Activated naive CD4-positive, alpha-beta T cell (primary cell): ENCODE measurements around the gene CAMSAP2.

ENCODE experiments used
- DNase-seq, 4 experiments: peaks; one replicate each; lab custom pipeline; 2025; lab: John Stamatoyannopoulos, UW

CAMSAP2 gene

GRCh38 chr1:200899954-200900867 lies 161.5 kb downstream of the CAMSAP2 start:
- no peak for DNase-seq

GRCh38 chr1:200900877-200901276 lies 162.2 kb downstream of the CAMSAP2 start:
- DNase-seq = no peak

- no peak for DNase-seq
Measured at GRCh38 chr1:200901350-200901749, 162.7 kb downstream of the CAMSAP2 start.

- DNase-seq = no peak
Measured at GRCh38 chr1:200901796-200902444, 163.2 kb downstream of the CAMSAP2 start.

DNA sequence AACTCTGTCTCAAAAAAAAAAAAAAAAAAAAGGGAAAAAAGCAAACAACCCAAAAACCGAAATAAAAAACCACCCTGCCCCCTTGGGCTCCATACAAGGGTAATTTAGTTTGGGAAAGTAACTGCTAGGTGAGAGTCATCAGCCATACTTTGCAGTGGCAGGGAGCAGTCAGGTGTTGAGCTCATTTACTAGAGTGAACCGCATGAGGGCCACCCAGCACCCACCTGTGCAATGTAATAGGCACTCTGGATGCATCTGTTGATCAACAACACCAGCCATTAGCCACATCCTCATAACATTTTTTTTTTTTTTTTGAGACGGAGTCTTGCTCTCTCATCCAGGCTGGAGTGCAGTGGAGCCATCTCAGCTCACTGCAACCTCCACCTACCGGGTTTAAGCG lies 165.1 kb downstream of the CAMSAP2 start:
- DNase-seq = no peak

GRCh38 chr1:200904772-200905171 lies 166.1 kb downstream of the CAMSAP2 start:
- no peak for DNase-seq

GRCh38 chr1:200905411-200906052 lies 166.8 kb downstream of the CAMSAP2 start:
- DNase-seq = no peak

GRCh38 chr1:200906491-200906890 lies 167.8 kb downstream of the CAMSAP2 start:
- DNase-seq = no peak

DNA sequence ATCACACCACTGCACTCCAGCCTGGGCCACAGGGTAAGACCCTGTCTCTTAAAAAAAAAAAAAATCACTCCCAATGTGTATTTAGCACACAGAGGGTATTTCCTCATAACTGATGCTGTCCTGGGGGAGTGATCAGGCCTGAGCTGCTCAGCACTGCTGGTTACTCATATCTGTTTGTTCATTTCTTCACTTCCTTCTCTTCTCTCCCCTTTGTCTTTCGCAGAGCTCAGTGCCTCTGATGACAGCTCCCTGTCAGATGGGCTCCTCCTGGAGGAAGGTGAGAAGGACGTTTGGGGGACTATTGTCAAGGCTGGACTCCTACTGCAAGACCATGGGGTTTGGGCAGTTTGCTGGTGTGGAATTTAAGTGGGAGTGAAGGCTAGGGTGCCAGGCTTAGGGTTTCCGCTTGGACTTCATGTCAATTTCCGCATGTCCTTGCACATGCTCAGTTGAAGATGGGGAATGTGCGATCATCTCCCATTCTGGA lies 169.0 kb downstream of the CAMSAP2 start:
- DNase-seq = no peak

DNA sequence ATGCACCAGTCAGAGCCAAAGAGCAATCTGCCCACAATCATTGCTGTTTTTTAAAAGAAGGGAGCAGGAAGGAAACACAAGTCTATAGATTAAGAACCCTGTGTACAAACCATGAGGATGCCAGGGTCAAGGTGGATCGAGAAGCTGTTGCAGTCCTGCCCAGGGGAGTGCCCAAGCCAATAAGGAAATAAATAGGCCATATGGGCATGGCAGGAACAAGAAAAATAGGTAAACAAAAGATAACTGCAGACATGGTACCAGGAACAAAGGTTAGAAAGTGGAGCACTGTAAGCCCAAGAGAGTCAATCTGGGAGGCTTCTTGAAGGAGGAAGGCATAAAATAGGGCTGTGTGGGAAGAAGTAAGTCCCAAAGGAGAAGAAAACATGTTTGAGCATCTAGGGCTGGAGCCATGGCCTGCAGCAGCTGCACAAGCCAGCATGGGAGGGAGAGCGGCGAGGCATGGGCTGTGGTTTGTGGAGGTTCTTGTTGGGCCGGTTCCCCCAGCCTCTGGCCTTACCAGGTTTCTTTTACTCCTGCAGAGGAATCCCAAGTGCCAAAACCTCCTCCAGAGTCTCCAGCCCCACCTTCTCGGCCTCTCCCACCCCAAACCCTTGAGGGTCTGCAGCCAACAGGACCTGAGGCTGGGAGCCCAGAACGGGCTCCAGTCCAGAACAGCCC lies 169.6 kb downstream of the CAMSAP2 start:
- no peak for DNase-seq

DNA sequence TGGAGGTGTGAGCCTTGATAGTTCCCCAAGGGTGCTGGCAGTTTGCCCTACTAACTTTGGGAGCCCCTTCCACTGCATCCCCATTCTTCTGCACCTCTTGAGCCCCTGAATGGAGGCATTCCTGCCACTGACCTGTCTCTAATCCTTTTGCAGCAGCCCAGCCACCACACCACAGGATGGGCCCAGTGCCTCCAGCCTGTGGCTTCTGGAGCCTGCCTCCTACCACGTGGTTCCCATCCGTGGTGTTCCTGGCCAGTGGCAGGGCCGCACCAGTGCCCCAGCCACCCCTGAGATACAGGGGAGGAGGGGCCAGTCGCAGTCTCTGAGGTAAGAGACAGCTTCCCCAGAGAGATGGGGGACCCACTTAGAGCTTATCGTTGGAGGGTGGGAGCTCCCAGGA lies 170.4 kb downstream of the CAMSAP2 start:
- DNase-seq = no peak

DNA sequence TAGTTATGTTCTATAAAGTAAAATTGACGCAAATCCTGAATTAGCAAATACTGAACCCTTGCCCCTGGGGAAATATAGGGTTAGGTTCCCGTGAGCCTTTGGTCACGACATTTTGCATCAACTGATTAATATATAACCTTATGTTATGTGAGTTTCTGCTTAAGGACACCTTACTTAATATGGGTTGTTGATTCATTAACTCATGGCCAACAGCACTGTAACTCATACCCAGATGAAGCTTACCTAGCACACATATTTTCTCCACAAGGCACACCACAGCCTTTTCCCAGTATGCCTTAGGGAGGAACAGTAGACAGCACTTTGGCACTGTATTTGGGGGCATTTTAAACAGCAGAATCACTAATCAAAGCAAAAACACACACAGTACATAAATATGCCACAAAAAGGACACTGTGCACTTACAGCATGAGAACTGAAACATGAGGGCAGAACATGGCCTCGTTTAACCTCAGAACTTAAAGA lies 171.1 kb downstream of the CAMSAP2 start:
- no peak for DNase-seq
